GM19372 (cell line): Measurements from ENCODE around the gene TBX21.
"Not testable (repeated sequence)": the region's sequence is repeated elsewhere in the genome, so short reads cannot be mapped to it uniquely, and the experiment has no call there.

Source experiments
- ATAC-seq: cut with Tn5 transposase; IDR thresholded peaks from one replicate; pipeline ENCODE4 v1.9.1; 2021; ENCODE audit warnings: mild to moderate bottlenecking, low read depth, moderate library complexity; ENCODE audit not compliant: unreplicated experiment

The TBX21 gene

GRCh38 chr17:47729476-47729875, 3.6 kb upstream of the TBX21 start:
- ATAC-seq: no peak

GRCh38 chr17:47730681-47731080, 2.4 kb upstream of the TBX21 start:
- ATAC-seq: no peak

GRCh38 chr17:47731396-47731795, 1.6 kb upstream of the TBX21 start:
- no peak for ATAC-seq

- no peak for ATAC-seq
Observed at GRCh38 chr17:47732399-47733046, 513 bp upstream of the TBX21 start.

- peak; percentile 10 for ATAC-seq
Observed at GRCh38 chr17:47733674-47734410, 806 bp downstream of the TBX21 start.

- no peak for ATAC-seq
Observed at GRCh38 chr17:47735139-47735464, 2.1 kb downstream of the TBX21 start.

- peak; percentile 42 for ATAC-seq
Observed at GRCh38 chr17:47735536-47736011, 2.5 kb downstream of the TBX21 start.

- ATAC-seq: no peak
Observed at GRCh38 chr17:47736501-47737495, 3.8 kb downstream of the TBX21 start.

GRCh38 chr17:47738178-47738577, 5.1 kb downstream of the TBX21 start:
- no peak for ATAC-seq

GRCh38 chr17:47739150-47739549, 6.1 kb downstream of the TBX21 start:
- no peak for ATAC-seq

GRCh38 chr17:47739945-47740344, 6.9 kb downstream of the TBX21 start:
- ATAC-seq: not testable (repeated sequence)

GRCh38 chr17:47741109-47741792, 8.2 kb downstream of the TBX21 start:
- ATAC-seq: no peak

- ATAC-seq: no peak
Observed at GRCh38 chr17:47741793-47742145, 8.7 kb downstream of the TBX21 start.

- no peak for ATAC-seq
Observed at GRCh38 chr17:47742319-47743181, 9.5 kb downstream of the TBX21 start.

- ATAC-seq: no peak
Observed at GRCh38 chr17:47744168-47745036, 11.4 kb downstream of the TBX21 start.

- ATAC-seq: no peak
Observed at GRCh38 chr17:47745037-47745380, 12.0 kb downstream of the TBX21 start.

GRCh38 chr17:47751471-47751870, 18.4 kb downstream of the TBX21 start:
- ATAC-seq: no peak

GRCh38 chr17:47757386-47757785, 24.4 kb downstream of the TBX21 start:
- no peak for ATAC-seq
